Fibroblast of villous mesenchyme (primary cell): Measurements from ENCODE around the gene ST8SIA5. TPM values are rescaled to one million over a fixed set of nuclear protein-coding genes. Genes with fewer than 3 reads are reported as not detected.

ENCODE experiments used
- DNase-seq: peaks from one replicate; pipeline ENCODE4 v3.0.0-alpha.2; 2010; ENCODE audit warnings: low read depth
- H3K4me3 ChIP-seq: 2 replicates; pipeline ENCODE4 v1.5.1; 2011; ENCODE audit warnings: low read depth, mild to moderate bottlenecking, low read length
- total RNA-seq: library from RNA; depleted of rRNA; stranded (reverse); fragments of >200 nt; gene quantifications from 2 replicates; pipeline ENCODE4 v1.2.3, GENCODE V29; 2012
- TF ChIP-seq, protein P1 (sequence below): IDR thresholded peaks from 2 replicates; pipeline ENCODE4 v1.5.1; 2012; ENCODE audit warnings: low read depth, mild to moderate bottlenecking, low read length; ENCODE audit not compliant: insufficient read depth

Gene ST8SIA5
- total RNA-seq, 1 donor = not detected

- no peak overlapping the region for H3K4me3 ChIP-seq
- TF ChIP-seq, protein P1, sequence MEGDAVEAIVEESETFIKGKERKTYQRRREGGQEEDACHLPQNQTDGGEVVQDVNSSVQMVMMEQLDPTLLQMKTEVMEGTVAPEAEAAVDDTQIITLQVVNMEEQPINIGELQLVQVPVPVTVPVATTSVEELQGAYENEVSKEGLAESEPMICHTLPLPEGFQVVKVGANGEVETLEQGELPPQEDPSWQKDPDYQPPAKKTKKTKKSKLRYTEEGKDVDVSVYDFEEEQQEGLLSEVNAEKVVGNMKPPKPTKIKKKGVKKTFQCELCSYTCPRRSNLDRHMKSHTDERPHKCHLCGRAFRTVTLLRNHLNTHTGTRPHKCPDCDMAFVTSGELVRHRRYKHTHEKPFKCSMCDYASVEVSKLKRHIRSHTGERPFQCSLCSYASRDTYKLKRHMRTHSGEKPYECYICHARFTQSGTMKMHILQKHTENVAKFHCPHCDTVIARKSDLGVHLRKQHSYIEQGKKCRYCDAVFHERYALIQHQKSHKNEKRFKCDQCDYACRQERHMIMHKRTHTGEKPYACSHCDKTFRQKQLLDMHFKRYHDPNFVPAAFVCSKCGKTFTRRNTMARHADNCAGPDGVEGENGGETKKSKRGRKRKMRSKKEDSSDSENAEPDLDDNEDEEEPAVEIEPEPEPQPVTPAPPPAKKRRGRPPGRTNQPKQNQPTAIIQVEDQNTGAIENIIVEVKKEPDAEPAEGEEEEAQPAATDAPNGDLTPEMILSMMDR = no peak
- no peak for DNase-seq
Measured at GRCh38 chr18:46759890-46760289, 3.0 kb upstream of the ST8SIA5 start.

DNA sequence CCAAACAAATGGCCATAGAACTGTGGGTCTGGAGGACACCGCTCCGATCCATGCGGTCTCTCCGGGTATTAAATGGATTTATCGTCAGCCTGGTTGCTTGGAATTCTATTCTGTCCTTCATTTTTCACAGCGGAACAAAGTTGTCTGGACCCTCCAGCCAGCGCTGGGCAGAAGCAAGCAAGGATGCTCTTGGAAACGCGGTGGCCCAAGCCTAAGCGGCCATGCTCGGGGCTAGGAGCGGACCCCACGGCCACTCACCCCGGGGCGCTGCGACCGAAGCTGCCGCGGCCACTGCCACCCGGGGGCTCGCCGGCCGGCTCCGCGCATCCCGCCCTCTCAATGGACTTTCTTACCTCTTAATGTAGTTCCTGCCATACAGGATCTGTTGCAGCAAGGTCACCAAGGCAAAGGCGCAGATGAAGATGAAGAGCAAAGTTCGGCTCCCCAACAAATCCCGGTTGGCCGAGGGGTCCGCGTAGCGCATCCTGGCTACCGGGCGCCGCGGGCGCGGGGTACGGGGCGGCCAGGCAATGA, 761 bp downstream of the ST8SIA5 start:
- TF ChIP-seq, protein P1 = no peak
- no peak overlapping the region for H3K4me3 ChIP-seq
- DNase-seq = no peak

DNA sequence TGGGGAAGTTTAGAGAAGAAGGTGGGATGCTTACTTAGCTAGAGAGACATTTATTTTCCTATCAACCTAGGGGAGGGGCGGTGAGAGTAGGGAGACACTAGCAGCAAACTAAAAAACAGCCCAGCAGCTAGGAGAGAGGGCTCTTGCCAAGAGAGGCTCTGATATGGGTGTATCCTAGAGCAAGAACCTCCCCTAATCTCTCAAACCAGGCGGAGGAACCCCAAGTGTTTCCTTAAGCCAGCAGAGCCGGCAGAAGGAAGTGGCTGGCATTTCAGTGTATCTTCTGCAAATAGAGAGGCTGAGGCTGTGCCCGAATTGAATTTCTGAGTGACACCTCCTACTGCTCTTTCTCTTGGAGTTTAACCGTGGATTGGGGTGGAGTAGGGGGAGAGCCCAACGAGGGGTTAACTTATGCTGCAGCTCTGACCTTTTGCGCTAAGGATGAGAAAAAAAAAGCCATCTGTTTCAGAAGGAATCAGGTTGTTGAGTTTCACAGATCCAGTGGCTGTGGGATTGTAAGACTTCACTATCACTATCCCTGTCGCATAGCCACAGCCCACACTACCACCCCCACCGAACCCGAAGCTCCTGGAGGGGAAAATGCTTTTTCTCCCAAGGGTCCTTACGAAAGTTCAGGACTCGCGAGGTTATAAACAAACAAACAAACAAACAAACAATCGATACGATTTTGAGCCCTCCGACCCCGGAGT, 1.4 kb downstream of the ST8SIA5 start:
- no peak overlapping the region for H3K4me3 ChIP-seq

DNA sequence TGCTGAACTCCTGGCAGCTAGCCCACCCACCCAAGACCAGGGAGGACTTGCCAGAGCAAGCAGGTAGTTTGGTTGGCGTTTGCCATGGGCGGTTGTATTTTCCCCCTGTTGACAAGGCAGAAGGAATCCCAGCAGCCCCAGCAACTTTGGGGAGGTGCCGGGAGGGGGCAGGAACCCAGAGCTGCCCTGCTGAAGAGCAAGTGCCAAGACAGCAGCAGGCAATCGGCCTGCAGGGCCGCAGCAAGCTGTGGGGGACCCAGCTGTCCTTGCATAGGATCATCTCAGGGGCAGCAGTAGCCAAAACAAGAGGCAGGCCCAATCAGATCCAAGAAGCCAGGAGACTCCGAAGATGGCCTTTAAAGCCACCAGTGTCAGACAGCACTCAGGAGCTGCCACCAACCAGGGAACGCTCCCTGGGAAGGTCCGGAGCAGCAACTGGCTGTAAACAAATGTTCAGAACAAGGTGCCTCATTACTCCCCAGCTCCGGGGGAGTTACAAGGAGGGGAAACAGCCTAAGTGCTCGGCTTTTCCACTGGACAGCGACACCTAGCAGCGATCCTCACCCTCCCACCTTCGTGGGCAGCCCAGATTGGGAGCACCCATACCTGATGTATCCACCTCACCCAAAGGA, 2.1 kb downstream of the ST8SIA5 start:
- no peak for DNase-seq
- no peak overlapping the region for H3K4me3 ChIP-seq
- TF ChIP-seq, protein P1 = no peak

More for the DNA sequence above, 1.4 kb downstream of the ST8SIA5 start:
- TF ChIP-seq, protein P1 = no peak
- no peak for DNase-seq

GRCh38 chr18:46754188-46754587, 2.7 kb downstream of the ST8SIA5 start:
- no peak overlapping the region for H3K4me3 ChIP-seq
- TF ChIP-seq, protein P1 = no peak
- DNase-seq = no peak

- no peak overlapping the region for H3K4me3 ChIP-seq
- DNase-seq = no peak
- TF ChIP-seq, protein P1 = no peak
Measured at GRCh38 chr18:46751882-46752281, 5.0 kb downstream of the ST8SIA5 start.
